DOHH2 (cell line): ENCODE results near the gene XPNPEP3.

ENCODE experiments used
- CTCF ChIP-seq: fragments of 200-600 bp; sonication (generic); IDR thresholded peaks from one replicate; pipeline ENCODE4 v1.5.1; 2014; ENCODE audit warnings: antibody characterized with exemption, mild to moderate bottlenecking, low read depth, low read length; ENCODE audit not compliant: poor library complexity, severe bottlenecking
- EZH2phosphoT487 ChIP-seq: fragments of 200-600 bp; sonication (generic); IDR thresholded peaks from 2 replicates; pipeline ENCODE4 v1.6.1; 2017; ENCODE audit warnings: borderline replicate concordance, mild to moderate bottlenecking, antibody characterized with exemption, low read length, moderate library complexity, mixed read lengths

GRCh38 chr22:40889116-40889515 lies 32.2 kb downstream of the XPNPEP3 start:
- TF ChIP-seq CTCF: no peak
- no peak for TF ChIP-seq EZH2phosphoT487
